Astrocyte (in vitro differentiated cells and primary cell): ENCODE measurements around the gene ABLIM2. TPM values are rescaled to one million over a fixed set of nuclear protein-coding genes. Genes with fewer than 3 reads are reported as not detected.

Experiments used
- DNase-seq: peaks from one replicate; pipeline ENCODE4 v3.0.0-alpha.2; 2010; ENCODE audit warnings: low read depth
- FAIRE-seq: peaks from 2 replicates; lab custom pipeline; 2011; peaks lifted over from hg19 to GRCh38; lab: Jason Lieb, UNC
- H2AFZ ChIP-seq: 2 replicates; pipeline ENCODE4 v1.6.0; 2012; ENCODE audit warnings: low read depth, low read length, inconsistent platforms
- H3K27ac ChIP-seq: 2 replicates; pipeline ENCODE4 v1.5.1; 2011; ENCODE audit warnings: low read depth, low read length, inconsistent platforms
- H3K27me3 ChIP-seq: 2 replicates; pipeline ENCODE4 v1.6.0; 2011; ENCODE audit warnings: low read length, inconsistent platforms; ENCODE audit not compliant: insufficient read depth
- H3K36me3 ChIP-seq: 2 replicates; pipeline ENCODE4 v1.5.1; 2011; ENCODE audit warnings: low read length, inconsistent platforms; ENCODE audit not compliant: insufficient read depth
- H3K4me1 ChIP-seq: 2 replicates; pipeline ENCODE4 v1.5.1; 2011; ENCODE audit warnings: low read length, inconsistent platforms; ENCODE audit not compliant: insufficient read depth
- H3K4me2 ChIP-seq: 2 replicates; pipeline ENCODE4 v1.6.0; 2012; ENCODE audit warnings: low read length, inconsistent platforms
- H3K4me3 ChIP-seq: 2 replicates; pipeline ENCODE4 v1.5.1; 2011; ENCODE audit warnings: low read depth, mild to moderate bottlenecking, low read length, inconsistent platforms; ENCODE audit not compliant: insufficient read depth
- H3K79me2 ChIP-seq: 2 replicates; pipeline ENCODE4 v1.6.0; 2012; ENCODE audit warnings: mild to moderate bottlenecking, low read length, inconsistent platforms; ENCODE audit not compliant: insufficient read depth
- H3K9ac ChIP-seq: 2 replicates; pipeline ENCODE4 v1.6.0; 2012; ENCODE audit warnings: mild to moderate bottlenecking, low read length, inconsistent platforms
- H3K9me3 ChIP-seq: 2 replicates; pipeline ENCODE4 v1.5.1; 2012; ENCODE audit warnings: low read depth, mild to moderate bottlenecking, low read length, inconsistent platforms; ENCODE audit not compliant: insufficient read depth
- H4K20me1 ChIP-seq: 2 replicates; pipeline ENCODE4 v1.6.0; 2012; ENCODE audit warnings: low read length, inconsistent platforms; ENCODE audit not compliant: insufficient read depth
- H3K27ac Mint-ChIP-seq: one replicate; pipeline ENCODE4 v1.8.0; 2021; ENCODE audit warnings: mild to moderate bottlenecking, mixed read lengths; ENCODE audit not compliant: unreplicated experiment
- H3K27me3 Mint-ChIP-seq: one replicate; pipeline ENCODE4 v1.8.0; 2021; ENCODE audit warnings: low read depth, mixed read lengths; ENCODE audit not compliant: unreplicated experiment
- H3K36me3 Mint-ChIP-seq: one replicate; pipeline ENCODE4 v1.8.0; 2021; ENCODE audit warnings: low read depth, mixed read lengths; ENCODE audit not compliant: unreplicated experiment
- H3K4me1 Mint-ChIP-seq: one replicate; pipeline ENCODE4 v1.8.0; 2021; ENCODE audit warnings: low read depth, mixed read lengths; ENCODE audit not compliant: unreplicated experiment
- H3K4me3 Mint-ChIP-seq: one replicate; pipeline ENCODE4 v1.8.0; 2021; ENCODE audit warnings: mild to moderate bottlenecking, moderate library complexity, mixed read lengths; ENCODE audit not compliant: unreplicated experiment
- H3K9me3 Mint-ChIP-seq: one replicate; pipeline ENCODE4 v1.8.0; 2021; ENCODE audit warnings: mild to moderate bottlenecking, mixed read lengths; ENCODE audit not compliant: unreplicated experiment
- EZH2 ChIP-seq: IDR thresholded peaks from 2 replicates; pipeline ENCODE4 v1.6.1; 2012; ENCODE audit warnings: mild to moderate bottlenecking, low read length, inconsistent platforms; ENCODE audit not compliant: insufficient read depth
- total RNA-seq: library from RNA; stranded (reverse); gene quantifications from 2 replicates; pipeline ENCODE4 v1.2.1, GENCODE V29; 2021
- TF ChIP-seq, protein P1 (sequence below): IDR thresholded peaks from 2 replicates; pipeline ENCODE4 v1.5.1; 2011; ENCODE audit warnings: low read depth, mild to moderate bottlenecking, inconsistent platforms, low read length, moderate library complexity; ENCODE audit not compliant: insufficient read depth

ABLIM2 gene
- total RNA-seq, 1 donor from 2014 or later = 0.50 TPM

GRCh38 chr4:8103421-8104390, 54.9 kb downstream of the ABLIM2 start:
- no peak overlapping the region for H3K4me3 Mint-ChIP-seq
- no peak overlapping the region for H3K27ac Mint-ChIP-seq
- no peaks in the 10 kb centered on the region for H3K36me3 ChIP-seq
- peaks cover 6% of the 10 kb centered on the region for H3K9me3 ChIP-seq
- H3K4me1 Mint-ChIP-seq = peaks cover 1% of the 10 kb centered on the region
- no peaks in the 10 kb centered on the region for H3K79me2 ChIP-seq
- no peak for FAIRE-seq
- no peak overlapping the region for H3K4me3 ChIP-seq
- H3K27ac ChIP-seq = no peak overlapping the region
- peaks cover 65% of the 10 kb centered on the region for H3K27me3 Mint-ChIP-seq
- H3K36me3 Mint-ChIP-seq = no peaks in the 10 kb centered on the region
- no peak for TF ChIP-seq EZH2
- TF ChIP-seq, protein P1, sequence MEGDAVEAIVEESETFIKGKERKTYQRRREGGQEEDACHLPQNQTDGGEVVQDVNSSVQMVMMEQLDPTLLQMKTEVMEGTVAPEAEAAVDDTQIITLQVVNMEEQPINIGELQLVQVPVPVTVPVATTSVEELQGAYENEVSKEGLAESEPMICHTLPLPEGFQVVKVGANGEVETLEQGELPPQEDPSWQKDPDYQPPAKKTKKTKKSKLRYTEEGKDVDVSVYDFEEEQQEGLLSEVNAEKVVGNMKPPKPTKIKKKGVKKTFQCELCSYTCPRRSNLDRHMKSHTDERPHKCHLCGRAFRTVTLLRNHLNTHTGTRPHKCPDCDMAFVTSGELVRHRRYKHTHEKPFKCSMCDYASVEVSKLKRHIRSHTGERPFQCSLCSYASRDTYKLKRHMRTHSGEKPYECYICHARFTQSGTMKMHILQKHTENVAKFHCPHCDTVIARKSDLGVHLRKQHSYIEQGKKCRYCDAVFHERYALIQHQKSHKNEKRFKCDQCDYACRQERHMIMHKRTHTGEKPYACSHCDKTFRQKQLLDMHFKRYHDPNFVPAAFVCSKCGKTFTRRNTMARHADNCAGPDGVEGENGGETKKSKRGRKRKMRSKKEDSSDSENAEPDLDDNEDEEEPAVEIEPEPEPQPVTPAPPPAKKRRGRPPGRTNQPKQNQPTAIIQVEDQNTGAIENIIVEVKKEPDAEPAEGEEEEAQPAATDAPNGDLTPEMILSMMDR = no peak
- no peak overlapping the region for H2AFZ ChIP-seq
- H3K4me2 ChIP-seq = no peak overlapping the region
- no peaks in the 10 kb centered on the region for H3K4me1 ChIP-seq
- peaks cover 39% of the 10 kb centered on the region for H3K27me3 ChIP-seq
- no peak for DNase-seq
- no peak overlapping the region for H3K9ac ChIP-seq
- no peaks in the 10 kb centered on the region for H4K20me1 ChIP-seq
- H3K9me3 Mint-ChIP-seq = no peaks in the 10 kb centered on the region

DNA sequence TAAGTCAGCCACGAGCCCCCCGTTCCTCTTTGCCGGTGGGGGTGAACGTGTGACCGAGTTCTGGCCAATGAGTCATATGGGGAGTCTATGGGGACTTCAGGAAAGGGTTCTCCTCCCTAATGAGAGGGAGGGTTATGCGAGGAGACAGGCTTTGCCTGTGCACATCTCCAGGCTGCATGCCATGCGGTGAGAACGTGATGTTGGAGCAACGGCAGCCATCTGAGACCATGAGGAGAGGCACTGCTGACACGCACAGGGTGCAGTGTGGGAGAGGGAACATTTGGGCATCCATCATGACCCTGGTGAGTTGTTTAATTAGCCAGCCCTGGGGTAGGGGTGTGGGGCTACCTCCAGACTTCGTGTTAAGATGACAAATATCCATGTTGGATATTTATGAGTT, 55.8 kb downstream of the ABLIM2 start:
- Histone ChIP-seq H3K79me2 (no peaks in the 10 kb centered on the region), H3K27ac (no peak overlapping the region), H3K4me2 (no peak overlapping the region), H3K36me3 (no peaks in the 10 kb centered on the region), H3K9me3 (peaks cover 3% of the 10 kb centered on the region), H3K4me1 (no peaks in the 10 kb centered on the region), H2AFZ (no peak overlapping the region), H3K9ac (no peak overlapping the region), H3K4me3 (no peak overlapping the region), H4K20me1 (no peaks in the 10 kb centered on the region), H3K27me3 (peaks cover 39% of the 10 kb centered on the region)
- peaks cover 1% of the 10 kb centered on the region for H3K4me1 Mint-ChIP-seq
- FAIRE-seq = no peak
- TF ChIP-seq, protein P1 = no peak
- no peak for TF ChIP-seq EZH2
- H3K9me3 Mint-ChIP-seq = no peaks in the 10 kb centered on the region
- H3K27ac Mint-ChIP-seq = no peak overlapping the region
- H3K36me3 Mint-ChIP-seq = no peaks in the 10 kb centered on the region
- H3K27me3 Mint-ChIP-seq = peaks cover 73% of the 10 kb centered on the region
- H3K4me3 Mint-ChIP-seq = no peak overlapping the region
- DNase-seq = no peak

- TF ChIP-seq, protein P1 = no peak
- no peak for TF ChIP-seq EZH2
- Histone ChIP-seq H3K4me3 (no peak overlapping the region), H3K9me3 (no peaks in the 10 kb centered on the region), H4K20me1 (no peaks in the 10 kb centered on the region), H3K27ac (no peak overlapping the region), H3K9ac (no peak overlapping the region), H3K79me2 (no peaks in the 10 kb centered on the region), H3K4me2 (no peak overlapping the region), H3K4me1 (no peaks in the 10 kb centered on the region), H3K27me3 (peaks cover 36% of the 10 kb centered on the region), H2AFZ (no peak overlapping the region), H3K36me3 (no peaks in the 10 kb centered on the region)
- no peak overlapping the region for H3K4me3 Mint-ChIP-seq
- peaks cover 72% of the 10 kb centered on the region for H3K27me3 Mint-ChIP-seq
- H3K4me1 Mint-ChIP-seq = peaks cover 1% of the 10 kb centered on the region
- FAIRE-seq (no peak), DNase-seq (no peak)
- no peak overlapping the region for H3K27ac Mint-ChIP-seq
- no peaks in the 10 kb centered on the region for H3K9me3 Mint-ChIP-seq
- H3K36me3 Mint-ChIP-seq = no peaks in the 10 kb centered on the region
Observed at GRCh38 chr4:8102076-8102355, 56.6 kb downstream of the ABLIM2 start.
